Pancreas (tissue), 10 donors: Measurements from ENCODE around the gene GRPR. TPM values are rescaled to one million over a fixed set of nuclear protein-coding genes. Genes with fewer than 3 reads are reported as not detected.

Experiments used
- ATAC-seq, 4 donors: fragments of 200-7000 bp; cut with Tn5 transposase; one replicate each; pipeline versions ENCODE4 v1.8.0 to v1.9.1; 2020; ENCODE audit warnings: mild to moderate bottlenecking in 4 of 4, moderate library complexity in 4 of 4
- DNase-seq, 6 donors: peaks; one replicate each; pipeline ENCODE4 v3.0.0-alpha.2; 2020
- FAIRE-seq: peaks from 2 replicates; lab custom pipeline; 2012; peaks lifted over from hg19 to GRCh38; lab: Jason Lieb, UNC
- H3K27ac ChIP-seq, 4 donors: fragments of 200-600 bp; sonication (generic); 1 replicate in 3 of 4; 2 replicates in 1 of 4; pipeline versions ENCODE4 v1.5.0 to v1.8.0; 2020
- H3K27me3 ChIP-seq, 4 donors: fragments of 200-600 bp; one replicate each; pipeline ENCODE4 v1.8.0; 2021
- H3K36me3 ChIP-seq, 3 donors: fragments of 200-600 bp; sonication (generic) in 1 of 3; one replicate each; pipeline versions ENCODE4 v1.5.0 to v1.8.0; 2020 to 2021
- H3K4me1 ChIP-seq, 3 donors: fragments of 200-600 bp; one replicate each; pipeline ENCODE4 v1.8.0; 2021
- H3K4me3 ChIP-seq, 4 donors: fragments of 200-600 bp; sonication (generic) in 2 of 4; one replicate each; pipeline versions ENCODE4 v1.5.0 to v1.8.0; 2020 to 2021
- H3K9me3 ChIP-seq, 4 donors: fragments of 200-600 bp; one replicate each; pipeline ENCODE4 v1.8.0; 2021
- WGBS, 2 donors: extraction: QIAGEN DNeasy Blood & Tissue Kit; methylation state at CpG; one replicate each; pipeline ENCODE4 v1.1.7; 2013; 5-methylcytosine and 5-hydroxymethylcytosine counted together
- intact Hi-C, 3 donors: fragments of 100-400 bp; cut with DNase I; formaldehyde crosslinking; loops; one replicate each; pipeline versions ENCODE4 v1.11.1 to v1.14.2; 2022
- polyA plus RNA-seq, 2 donors: library from polyadenylated mRNA; stranded (reverse); fragments of 200-250 nt; gene quantifications; one replicate each; pipeline ENCODE4 v1.2.3, GENCODE V29; 2013
- total RNA-seq, 6 donors: library from RNA; stranded (reverse); fragmentation: NEBNext Ultra II Directional in 4 of 6; extraction: Animal tissue kit (Norgen Biotek cat#: 25700) in 4 of 6; gene quantifications; one replicate each; pipeline versions ENCODE4 v1.2.1 to v1.2.4, GENCODE V29; 2021 to 2023
- TF ChIP-seq, protein P1 (sequence below), 4 donors: fragments of 200-600 bp; sonication (generic) in 3 of 4; IDR thresholded peaks; one replicate each; pipeline versions ENCODE4 v1.5.0 to v1.8.0; 2021; ENCODE audit warnings: antibody characterized with exemption in 4 of 4
- donor health status: healthy with polysubstance abuse.
- donor health status: DM: no; HTN: no; CAD: no; lungs with moderate emphysema.
- donor health status: DM: no; HTN: no; CAD: no.
- donor health status: control.
- donor health status: control.
- donor health status: Bipolar disorder and iron deficiency.
- donor health status: DM: yes; HTN: yes; CAD: no.
- donor health status: DM: no; HTN: no; CAD: no.
- donor health status: DM: no; HTN: no; CAD: no.
- donor health status: DM: yes; HTN: yes; CAD: no.

GRPR gene
- total RNA-seq (10 to 100 TPM in 3 of 6 donors, 1 to 10 TPM in 3; 7.1 to 32.4 (median 9.3) TPM), polyA plus RNA-seq (1 to 10 TPM; 1.4 to 2.9 TPM)

DNA sequence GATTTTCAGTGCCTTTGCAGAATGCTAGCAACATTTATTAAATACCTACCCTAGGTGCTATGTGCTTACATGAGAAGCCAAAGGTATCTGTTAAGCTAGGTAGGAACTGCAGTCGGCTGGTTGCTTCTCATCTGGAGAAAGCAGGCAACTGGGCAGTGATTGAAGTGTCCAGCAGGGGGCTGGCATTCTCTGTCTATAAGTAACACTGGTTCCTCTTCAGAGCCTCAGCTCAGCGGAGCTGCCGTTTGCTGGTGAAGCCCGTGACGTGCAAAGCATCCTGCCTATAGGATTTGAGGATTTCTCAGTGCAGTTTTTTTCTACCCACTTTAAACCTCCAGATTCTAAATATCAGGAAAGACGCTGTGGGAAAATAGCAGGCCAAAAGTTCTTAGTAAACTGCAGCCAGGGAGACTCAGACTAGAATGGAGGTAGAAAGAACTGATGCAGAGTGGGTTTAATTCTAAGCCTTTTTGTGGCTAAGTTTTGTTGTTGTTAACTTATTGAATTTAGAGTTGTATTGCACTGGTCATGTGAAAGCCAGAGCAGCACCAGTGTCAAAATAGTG is at the start of gene GRPR:
Gene GRPR, plus strand, starts transcription at position 344 of the 565 bp plus-strand sequence. CDS start 389 bp downstream, outside the sequence.
- Histone ChIP-seq H3K9me3 (no peaks in the 10 kb centered on the region), H3K27me3 (peaks cover 0 to 6% (median 0%) of the 10 kb centered on the region in 4 donors), H3K27ac (peak within 1 kb of the TSS in 3 of 4 donors; percentile 30 to 75 (median 69)), H3K4me1 (no peaks in the 10 kb centered on the region), H3K4me3 (peak within 1 kb of the TSS in 3 of 4 donors; percentile 13 to 36 (median 26)), H3K36me3 (no peaks in the 10 kb centered on the region)
- intact Hi-C loops, result no loop called here
- FAIRE-seq, result peak; percentile 59
- peak; percentile 83 to 90 (median 86) for DNase-seq
- WGBS, 2 donors, result 0 to 1% methylated on average over 6 of the region's 6 CpGs
- TF ChIP-seq, protein P1, sequence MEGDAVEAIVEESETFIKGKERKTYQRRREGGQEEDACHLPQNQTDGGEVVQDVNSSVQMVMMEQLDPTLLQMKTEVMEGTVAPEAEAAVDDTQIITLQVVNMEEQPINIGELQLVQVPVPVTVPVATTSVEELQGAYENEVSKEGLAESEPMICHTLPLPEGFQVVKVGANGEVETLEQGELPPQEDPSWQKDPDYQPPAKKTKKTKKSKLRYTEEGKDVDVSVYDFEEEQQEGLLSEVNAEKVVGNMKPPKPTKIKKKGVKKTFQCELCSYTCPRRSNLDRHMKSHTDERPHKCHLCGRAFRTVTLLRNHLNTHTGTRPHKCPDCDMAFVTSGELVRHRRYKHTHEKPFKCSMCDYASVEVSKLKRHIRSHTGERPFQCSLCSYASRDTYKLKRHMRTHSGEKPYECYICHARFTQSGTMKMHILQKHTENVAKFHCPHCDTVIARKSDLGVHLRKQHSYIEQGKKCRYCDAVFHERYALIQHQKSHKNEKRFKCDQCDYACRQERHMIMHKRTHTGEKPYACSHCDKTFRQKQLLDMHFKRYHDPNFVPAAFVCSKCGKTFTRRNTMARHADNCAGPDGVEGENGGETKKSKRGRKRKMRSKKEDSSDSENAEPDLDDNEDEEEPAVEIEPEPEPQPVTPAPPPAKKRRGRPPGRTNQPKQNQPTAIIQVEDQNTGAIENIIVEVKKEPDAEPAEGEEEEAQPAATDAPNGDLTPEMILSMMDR (IDR thresholded peaks at IDR 0.05), result peak; percentile 71 to 81 (median 74)
- ATAC-seq, result peak; percentile 87 to 94 (median 92)

DNA sequence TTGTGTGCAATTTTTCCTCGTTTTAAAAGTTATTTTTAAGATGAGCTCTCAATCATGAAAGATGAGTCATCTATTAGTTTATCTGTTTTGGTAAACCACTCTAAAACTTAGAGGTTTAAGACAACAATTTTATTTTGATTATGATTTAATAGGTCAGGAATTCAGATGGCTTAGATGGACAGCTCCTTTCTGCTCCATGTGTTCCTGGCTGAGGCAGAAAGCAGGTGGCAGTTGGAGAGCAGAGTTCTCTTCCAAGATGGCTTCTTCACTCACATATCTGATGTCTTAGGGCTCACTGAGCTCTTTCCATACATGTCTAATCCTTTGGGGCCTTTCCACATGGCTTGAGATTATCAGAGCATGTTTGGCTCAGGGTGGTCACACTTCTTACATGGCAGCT is 48.3 kb upstream of the GRPR start:
- no peak overlapping the region for H3K27ac ChIP-seq
- no peaks in the 10 kb centered on the region for H3K9me3 ChIP-seq
- H3K4me1 ChIP-seq, result no peaks in the 10 kb centered on the region
- no peak for ATAC-seq
- H3K27me3 ChIP-seq, result no peaks in the 10 kb centered on the region
- H3K36me3 ChIP-seq, result no peaks in the 10 kb centered on the region
- 66 to 73% methylated on average over 1 of the region's 1 CpG for WGBS, 2 donors
- DNase-seq, result no peak
- intact Hi-C loops, result no loop called here
- TF ChIP-seq, protein P1 (IDR thresholded peaks at IDR 0.05), result no peak
- FAIRE-seq, result no peak
- H3K4me3 ChIP-seq, result no peak overlapping the region

DNA sequence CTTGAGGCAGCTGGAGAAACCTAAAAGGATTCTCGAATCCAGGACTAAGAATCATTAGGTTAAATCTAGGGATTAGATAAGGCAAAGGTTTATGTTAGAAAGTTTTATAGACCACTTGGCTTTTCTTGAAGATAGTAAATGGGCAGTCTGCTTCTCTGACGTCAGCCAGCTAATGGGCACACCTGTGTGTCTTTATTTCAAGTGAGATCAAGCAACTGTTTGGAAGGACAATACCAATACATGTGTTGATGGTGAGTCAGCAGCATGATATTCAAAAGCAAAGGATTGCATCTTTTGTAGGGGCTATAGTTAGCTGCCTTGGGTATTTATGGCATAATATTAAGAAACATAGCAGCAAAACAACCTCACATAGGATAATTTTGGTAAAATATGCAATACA is 46.5 kb upstream of the GRPR start:
- Histone ChIP-seq H3K27ac (no peak overlapping the region), H3K4me3 (no peak overlapping the region), H3K9me3 (no peaks in the 10 kb centered on the region), H3K4me1 (no peaks in the 10 kb centered on the region), H3K36me3 (no peaks in the 10 kb centered on the region), H3K27me3 (no peaks in the 10 kb centered on the region)
- intact Hi-C loops, result no loop called here
- no peak for ATAC-seq
- TF ChIP-seq, protein P1 (IDR thresholded peaks at IDR 0.05), result no peak
- FAIRE-seq, result no peak
- no peak for DNase-seq
- WGBS, 2 donors, result 57 to 63% methylated on average over 2 of the region's 2 CpGs

DNA sequence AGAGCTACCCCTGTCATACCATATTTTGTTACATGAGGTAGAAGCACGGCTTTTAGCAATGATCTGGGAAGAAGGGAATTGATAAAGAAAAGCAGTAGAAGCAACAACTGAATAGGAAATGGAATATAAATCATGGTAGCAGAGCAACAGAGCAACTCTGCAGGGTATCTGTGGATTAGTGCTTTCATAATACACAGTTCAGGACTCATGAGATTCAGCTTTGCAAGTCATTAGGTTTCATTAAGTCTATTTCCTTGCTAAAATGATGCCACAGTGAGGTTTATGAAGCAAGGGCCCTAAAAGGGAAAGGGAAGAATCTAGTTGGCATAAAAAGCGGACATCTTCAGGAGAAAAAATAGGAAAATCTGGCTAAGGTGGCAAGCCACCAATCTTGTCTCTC is 45.6 kb upstream of the GRPR start:
- H3K36me3 ChIP-seq, result no peaks in the 10 kb centered on the region
- no peak overlapping the region for H3K4me3 ChIP-seq
- ATAC-seq (no peak), DNase-seq (no peak), FAIRE-seq (peak; percentile 82)
- H3K9me3 ChIP-seq, result no peaks in the 10 kb centered on the region
- 77 to 91% methylated on average over 2 of the region's 2 CpGs for WGBS, 2 donors
- intact Hi-C loops, result no loop called here
- no peaks in the 10 kb centered on the region for H3K4me1 ChIP-seq
- no peak overlapping the region for H3K27ac ChIP-seq
- H3K27me3 ChIP-seq, result no peaks in the 10 kb centered on the region
- TF ChIP-seq, protein P1 (IDR thresholded peaks at IDR 0.05), result no peak

DNA sequence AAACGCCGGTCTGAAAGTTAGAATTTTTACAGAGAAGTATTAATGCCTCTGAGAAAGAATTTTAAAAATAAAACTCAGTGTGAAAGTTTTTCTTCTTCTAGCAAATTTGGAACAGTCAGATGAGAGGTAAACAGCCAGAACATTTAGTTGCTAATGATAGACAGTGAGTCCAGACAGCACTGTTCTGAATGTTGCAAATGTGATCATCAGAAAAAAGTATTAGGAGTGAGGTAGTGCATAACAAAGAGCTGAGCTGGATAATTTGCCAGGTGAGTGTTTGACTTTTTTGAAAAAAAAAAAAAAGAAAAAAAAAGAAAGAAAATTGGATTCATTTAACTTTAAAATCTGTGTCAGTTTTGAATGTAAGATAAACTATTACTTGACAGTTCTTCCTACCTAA is 42.0 kb upstream of the GRPR start:
- no peaks in the 10 kb centered on the region for H3K36me3 ChIP-seq
- 11 to 40% methylated on average over 2 of the region's 2 CpGs for WGBS, 2 donors
- H3K9me3 ChIP-seq, result no peaks in the 10 kb centered on the region
- no peak overlapping the region for H3K27ac ChIP-seq
- TF ChIP-seq, protein P1 (IDR thresholded peaks at IDR 0.05), result no peak
- ATAC-seq (peak in 2 of 4 donors; percentile 47 to 65), FAIRE-seq (peak; percentile 63), DNase-seq (no peak)
- H3K4me1 ChIP-seq, result no peaks in the 10 kb centered on the region
- no peak overlapping the region for H3K4me3 ChIP-seq
- intact Hi-C loops, result no loop called here
- no peaks in the 10 kb centered on the region for H3K27me3 ChIP-seq
